AG04450 (cell line): Measurements from ENCODE around the gene CYFIP1. TPM values are rescaled to one million over a fixed set of nuclear protein-coding genes. Genes with fewer than 3 reads are reported as not detected.

Experiments
- CTCF ChIA-PET: fragments of 300-600, 350-600 bp; formaldehyde crosslinking; extraction: SDS; loops from one replicate; lab custom pipeline; 2022; ENCODE audit warnings: antibody characterized with exemption, inconsistent platforms; lab: Charles Lee
- POLR2A ChIA-PET: fragments of 350-600 bp; formaldehyde crosslinking; extraction: SDS; loops from one replicate; lab custom pipeline; 2021; ENCODE audit warnings: antibody characterized with exemption, inconsistent platforms; lab: Yijun Ruan, JAX
- DNase-seq: peaks from one replicate; pipeline ENCODE4 v3.0.0-alpha.2; 2011; ENCODE audit warnings: low read depth, low spot score
- H3K27ac ChIP-seq: one replicate; pipeline ENCODE4 v1.5.1; 2012; ENCODE audit warnings: low read depth, low read length, control low read depth
- H3K27me3 ChIP-seq: one replicate; pipeline ENCODE4 v1.6.0; 2012; ENCODE audit warnings: low read length; ENCODE audit not compliant: control insufficient read depth, insufficient read depth
- H3K4me3 ChIP-seq: 2 replicates; pipeline ENCODE4 v1.5.1; 2011; ENCODE audit warnings: mild to moderate bottlenecking, low read depth, low read length, control low read depth
- H3K9me3 ChIP-seq: 2 replicates; pipeline ENCODE4 v1.5.1; 2012; ENCODE audit warnings: low read length; ENCODE audit not compliant: control insufficient read depth, insufficient read depth
- polyA plus RNA-seq: library from polyadenylated mRNA; depleted of rRNA; stranded (reverse); fragments of >200 nt; gene quantifications from 2 replicates; pipeline ENCODE4 v1.2.3, GENCODE V29; 2011
- TF ChIP-seq, protein P1 (sequence below): IDR thresholded peaks from 2 replicates; pipeline ENCODE4 v1.5.1; 2011; ENCODE audit warnings: low read depth, low read length, control low read depth, inconsistent platforms

CYFIP1 gene
- polyA plus RNA-seq, 1 experiment, result 70.9 TPM

DNA sequence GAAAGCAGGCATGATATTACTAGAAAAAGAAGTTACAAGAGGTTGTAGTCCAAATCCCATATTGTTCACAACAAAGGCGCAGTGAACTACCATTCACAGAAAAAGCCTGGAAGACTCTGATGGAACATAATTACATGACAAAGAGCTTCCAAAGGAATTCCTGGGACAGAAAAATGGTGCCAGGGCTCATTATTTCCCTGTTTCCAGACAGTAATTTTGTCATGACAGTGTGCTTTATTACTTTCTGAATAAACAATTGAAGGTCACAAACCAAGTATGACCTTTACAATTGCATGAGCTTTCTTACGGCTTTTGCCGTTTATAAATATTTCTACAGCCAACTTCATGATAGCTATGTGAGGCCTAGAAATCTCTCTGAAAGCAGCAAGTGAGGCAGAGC, 61.0 kb downstream of the CYFIP1 start:
- Histone ChIP-seq H3K4me3 (no peak overlapping the region), H3K27ac (no peak overlapping the region), H3K9me3 (peaks cover 9% of the 10 kb centered on the region; the same call in 1 of the 2 replicates), H3K27me3 (no peaks in the 10 kb centered on the region)
- DNase-seq, result no peak
- ChIA-PET POLR2A (no interaction called here), CTCF (no interaction called here)
- TF ChIP-seq, protein P1, sequence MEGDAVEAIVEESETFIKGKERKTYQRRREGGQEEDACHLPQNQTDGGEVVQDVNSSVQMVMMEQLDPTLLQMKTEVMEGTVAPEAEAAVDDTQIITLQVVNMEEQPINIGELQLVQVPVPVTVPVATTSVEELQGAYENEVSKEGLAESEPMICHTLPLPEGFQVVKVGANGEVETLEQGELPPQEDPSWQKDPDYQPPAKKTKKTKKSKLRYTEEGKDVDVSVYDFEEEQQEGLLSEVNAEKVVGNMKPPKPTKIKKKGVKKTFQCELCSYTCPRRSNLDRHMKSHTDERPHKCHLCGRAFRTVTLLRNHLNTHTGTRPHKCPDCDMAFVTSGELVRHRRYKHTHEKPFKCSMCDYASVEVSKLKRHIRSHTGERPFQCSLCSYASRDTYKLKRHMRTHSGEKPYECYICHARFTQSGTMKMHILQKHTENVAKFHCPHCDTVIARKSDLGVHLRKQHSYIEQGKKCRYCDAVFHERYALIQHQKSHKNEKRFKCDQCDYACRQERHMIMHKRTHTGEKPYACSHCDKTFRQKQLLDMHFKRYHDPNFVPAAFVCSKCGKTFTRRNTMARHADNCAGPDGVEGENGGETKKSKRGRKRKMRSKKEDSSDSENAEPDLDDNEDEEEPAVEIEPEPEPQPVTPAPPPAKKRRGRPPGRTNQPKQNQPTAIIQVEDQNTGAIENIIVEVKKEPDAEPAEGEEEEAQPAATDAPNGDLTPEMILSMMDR, result no peak

- Histone ChIP-seq H3K27ac (no peak overlapping the region), H3K4me3 (no peak overlapping the region), H3K27me3 (no peaks in the 10 kb centered on the region), H3K9me3 (peaks cover 9% of the 10 kb centered on the region; the same call in 1 of the 2 replicates)
- CTCF ChIA-PET, result no interaction called here
- DNase-seq, result no peak
- TF ChIP-seq, protein P1, result no peak
- POLR2A ChIA-PET, result no interaction called here
Measured at GRCh38 chr15:22918596-22919140, 61.5 kb downstream of the CYFIP1 start.

DNA sequence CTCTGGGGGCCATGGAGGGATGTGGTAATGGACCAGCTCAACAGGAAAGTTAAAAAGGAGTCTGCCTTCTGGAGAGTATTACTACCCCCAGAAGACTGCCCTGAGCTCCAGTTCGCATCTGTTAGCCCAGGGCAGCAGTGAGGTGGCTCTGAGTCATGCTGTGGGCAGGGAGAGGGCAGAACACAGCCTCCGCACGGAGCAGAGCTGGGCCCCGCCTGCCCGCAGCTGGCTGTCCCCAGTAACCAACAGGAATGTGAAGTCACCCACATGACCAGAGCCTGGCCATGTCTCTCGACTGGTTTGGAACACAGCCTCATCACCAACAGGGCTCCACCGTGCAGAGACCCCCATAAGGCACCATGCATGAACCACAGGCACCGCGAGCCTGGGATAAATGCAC, 62.1 kb downstream of the CYFIP1 start:
- H3K27ac ChIP-seq, result no peak overlapping the region

DNA sequence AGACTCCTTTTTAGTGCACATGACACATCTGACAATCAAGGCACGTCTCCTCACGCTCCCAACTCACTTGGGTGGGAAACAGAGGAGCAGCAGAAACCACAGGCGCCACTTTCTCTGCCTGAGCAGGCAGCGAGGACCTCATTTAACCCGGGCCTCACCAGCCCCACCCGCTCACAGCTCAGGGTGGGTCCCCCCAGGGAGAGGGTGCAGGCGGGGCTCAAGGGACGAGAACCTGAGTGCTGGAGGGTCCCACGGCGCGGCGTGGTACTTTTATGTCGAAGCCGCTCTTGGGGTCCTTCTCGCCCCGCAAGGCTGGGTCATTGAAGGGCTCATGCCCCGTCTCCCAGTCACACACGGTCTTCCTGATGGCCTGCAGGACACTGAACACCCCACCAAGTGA, 62.6 kb downstream of the CYFIP1 start:
- ChIA-PET CTCF (no interaction called here), POLR2A (no interaction called here)
- H3K27me3 ChIP-seq, result no peaks in the 10 kb centered on the region
- TF ChIP-seq, protein P1, result no peak
- H3K9me3 ChIP-seq, result peaks cover 9% of the 10 kb centered on the region; the same call in 1 of the 2 replicates
- DNase-seq, result no peak
- no peak overlapping the region for H3K27ac ChIP-seq
- no peak overlapping the region for H3K4me3 ChIP-seq

More for the DNA sequence above, 62.1 kb downstream of the CYFIP1 start:
- H3K4me3 ChIP-seq, result no peak overlapping the region
- TF ChIP-seq, protein P1, result no peak
- peaks cover 9% of the 10 kb centered on the region; the same call in 1 of the 2 replicates for H3K9me3 ChIP-seq
- no peaks in the 10 kb centered on the region for H3K27me3 ChIP-seq
- CTCF ChIA-PET, result no interaction called here
- DNase-seq, result no peak
- POLR2A ChIA-PET, result no interaction called here

- TF ChIP-seq, protein P1, result no peak
- Histone ChIP-seq H3K4me3 (no peak overlapping the region), H3K27me3 (no peaks in the 10 kb centered on the region), H3K27ac (no peak overlapping the region), H3K9me3 (peaks cover 9% of the 10 kb centered on the region; the same call in 1 of the 2 replicates)
- POLR2A ChIA-PET, result no interaction called here
- no peak for DNase-seq
- CTCF ChIA-PET, result no interaction called here
Measured at GRCh38 chr15:22916606-22917350, 63.4 kb downstream of the CYFIP1 start.
